Type B pancreatic cell (in vitro differentiated cells): ENCODE data around the gene LCN2. TPM values are rescaled to one million over a fixed set of nuclear protein-coding genes. Genes with fewer than 3 reads are reported as not detected.

ENCODE experiments used
- DNase-seq: peaks from one replicate; pipeline ENCODE4 v3.0.0; 2021; ENCODE audit warnings: mixed read lengths; ENCODE audit not compliant: unreplicated experiment; ENCODE audit errors: extremely low spot score
- H3K27ac Mint-ChIP-seq: 2 replicates; pipeline ENCODE4 v1.8.0; 2021; ENCODE audit warnings: mild to moderate bottlenecking, mixed read lengths
- H3K27me3 Mint-ChIP-seq: 2 replicates; pipeline ENCODE4 v1.8.0; 2021; ENCODE audit warnings: mixed read lengths
- H3K36me3 Mint-ChIP-seq: 2 replicates; pipeline ENCODE4 v1.8.0; 2021; ENCODE audit warnings: mixed read lengths
- H3K4me1 Mint-ChIP-seq: one replicate; pipeline ENCODE4 v1.8.0; 2021; ENCODE audit warnings: mixed read lengths; ENCODE audit not compliant: unreplicated experiment
- H3K4me3 Mint-ChIP-seq: 2 replicates; pipeline ENCODE4 v1.8.0; 2021; ENCODE audit warnings: mild to moderate bottlenecking, mixed read lengths
- H3K9me3 Mint-ChIP-seq: 2 replicates; pipeline ENCODE4 v1.8.0; 2021; ENCODE audit warnings: mixed read lengths
- CTCF ChIP-seq: fragments of 200-600 bp; sonication (generic); conservative IDR thresholded peaks from 2 replicates; pipeline ENCODE4 v1.5.0; 2021; ENCODE audit warnings: antibody characterized with exemption, mild to moderate bottlenecking
- total RNA-seq: library from RNA; stranded (reverse); gene quantifications from 2 replicates; pipeline ENCODE4 v1.2.1, GENCODE V29; 2021; ENCODE audit warnings: low replicate concordance

Gene LCN2
- total RNA-seq, 1 donor from 2014 or later, result 10.7 TPM

GRCh38 chr9:128124873-128125579, 24.2 kb upstream of the LCN2 start:
- no peaks in the 10 kb centered on the region for H3K36me3 Mint-ChIP-seq
- TF ChIP-seq CTCF, result peak; percentile 66
- no peak overlapping the region for H3K27ac Mint-ChIP-seq
- no peaks in the 10 kb centered on the region for H3K27me3 Mint-ChIP-seq
- H3K4me3 Mint-ChIP-seq, result peak overlapping the region; percentile 67
- H3K4me1 Mint-ChIP-seq, result peaks cover 15% of the 10 kb centered on the region
- no peaks in the 10 kb centered on the region for H3K9me3 Mint-ChIP-seq
- DNase-seq, result no peak

GRCh38 chr9:128125580-128126354, 23.5 kb upstream of the LCN2 start:
- no peaks in the 10 kb centered on the region for H3K9me3 Mint-ChIP-seq
- no peak for DNase-seq
- H3K27ac Mint-ChIP-seq, result peak overlapping the region; percentile 76
- H3K4me3 Mint-ChIP-seq, result peak overlapping the region; percentile 81
- H3K36me3 Mint-ChIP-seq, result no peaks in the 10 kb centered on the region
- no peak for TF ChIP-seq CTCF
- no peaks in the 10 kb centered on the region for H3K27me3 Mint-ChIP-seq
- H3K4me1 Mint-ChIP-seq, result peaks cover 15% of the 10 kb centered on the region

- H3K4me3 Mint-ChIP-seq, result peak within 1 kb of the TSS; percentile 99
- H3K36me3 Mint-ChIP-seq, result no peaks in the 10 kb centered on the region
- H3K27me3 Mint-ChIP-seq, result no peaks in the 10 kb centered on the region
- H3K27ac Mint-ChIP-seq, result peak within 1 kb of the TSS; percentile 99
- H3K9me3 Mint-ChIP-seq, result no peaks in the 10 kb centered on the region
- peaks cover 28% of the 10 kb centered on the region for H3K4me1 Mint-ChIP-seq
- DNase-seq, result peak; percentile 88
- no peak for TF ChIP-seq CTCF
These were observed 21.7 kb upstream of the LCN2 start, which contains the start of gene PTGES2 for GRCh38 chr9:128127568-128127989. Gene PTGES2 (minus strand): TSS chr9:128127729. CDS start chr9:128127717, 12 bp downstream.

- Mint-ChIP-seq H3K4me1 (peaks cover 35% of the 10 kb centered on the region), H3K27me3 (peaks cover 3% of the 10 kb centered on the region), H3K9me3 (no peaks in the 10 kb centered on the region), H3K4me3 (peak overlapping the region; percentile 99), H3K27ac (peak overlapping the region; percentile 99), H3K36me3 (no peaks in the 10 kb centered on the region)
- no peak for TF ChIP-seq CTCF
- peak; percentile 88 for DNase-seq
These were observed 21.0 kb upstream of the LCN2 start for GRCh38 chr9:128127990-128128835.

GRCh38 chr9:128128836-128129590, 20.2 kb upstream of the LCN2 start:
- peaks cover 38% of the 10 kb centered on the region for H3K4me1 Mint-ChIP-seq
- peaks cover 5% of the 10 kb centered on the region for H3K27me3 Mint-ChIP-seq
- peak overlapping the region; percentile 99 for H3K27ac Mint-ChIP-seq
- no peaks in the 10 kb centered on the region for H3K9me3 Mint-ChIP-seq
- TF ChIP-seq CTCF, result no peak
- H3K36me3 Mint-ChIP-seq, result no peaks in the 10 kb centered on the region
- DNase-seq, result no peak
- H3K4me3 Mint-ChIP-seq, result peak overlapping the region; percentile 99
